GM12891 (cell line): ENCODE data around the gene NCKAP1.

ENCODE experiments used
- PAX5 ChIP-seq: IDR thresholded peaks from 2 replicates; pipeline ENCODE4 v1.6.1; 2011; ENCODE audit warnings: low read length, moderate library complexity, mild to moderate bottlenecking; ENCODE audit not compliant: insufficient read depth, severe bottlenecking
- POLR2A ChIP-seq: IDR thresholded peaks from 2 replicates; pipeline ENCODE4 v1.6.1; 2011; ENCODE audit warnings: low read depth, low read length, control low read depth
- POLR2AphosphoS5 ChIP-seq: IDR thresholded peaks from 2 replicates; pipeline ENCODE4 v1.6.1; 2011; ENCODE audit warnings: low read depth, low read length, control low read depth
- SPI1 ChIP-seq: IDR thresholded peaks from 2 replicates; pipeline ENCODE4 v1.6.1; 2011; ENCODE audit warnings: low read depth, low read length, control low read depth
- TAF1 ChIP-seq: IDR thresholded peaks from 2 replicates; pipeline ENCODE4 v1.6.1; 2011; ENCODE audit warnings: low read depth, low read length, control low read depth

GRCh38 chr2:182866095-182866460, 172.2 kb downstream of the NCKAP1 start:
- TF ChIP-seq POLR2A (no peak), POLR2AphosphoS5 (no peak), TAF1 (no peak), SPI1 (no peak), PAX5 (no peak)
